ENCODE measurements around the gene CCNF.
"Not testable (repeated sequence)": the region's sequence is repeated elsewhere in the genome, so short reads cannot be mapped to it uniquely, and the experiment has no call there.

Gene CCNF

GRCh38 chr16:2429034-2429770 is at the start of gene CCNF:
Gene CCNF (plus strand): TSS chr16:2429447. CDS start chr16:2429482, 35 bp downstream.
- DNase-seq, result no peak

GRCh38 chr16:2383501-2383900 is 45.7 kb upstream of the CCNF start:
- no peak for DNase-seq

GRCh38 chr16:2384426-2384825 is 44.8 kb upstream of the CCNF start:
- no peak for DNase-seq

- DNase-seq, result no peak
These were observed 43.9 kb upstream of the CCNF start for GRCh38 chr16:2385190-2385836.

- DNase-seq, result not testable (repeated sequence)
These were observed 43.3 kb upstream of the CCNF start for GRCh38 chr16:2385982-2386381.

- DNase-seq, result no peak
These were observed 42.3 kb upstream of the CCNF start for GRCh38 chr16:2386990-2387389.

- DNase-seq, result no peak
These were observed 40.9 kb upstream of the CCNF start for GRCh38 chr16:2388139-2388874.

- DNase-seq, result no peak
These were observed 40.3 kb upstream of the CCNF start for GRCh38 chr16:2388875-2389433.

GRCh38 chr16:2392025-2392424 is 37.2 kb upstream of the CCNF start:
- no peak for DNase-seq

- no peak for DNase-seq
These were observed 30.7 kb upstream of the CCNF start for GRCh38 chr16:2398520-2398919.

- no peak for DNase-seq
These were observed 25.1 kb upstream of the CCNF start for GRCh38 chr16:2404099-2404498.

GRCh38 chr16:2415085-2415484 is 14.2 kb upstream of the CCNF start:
- no peak for DNase-seq

- DNase-seq, result no peak
These were observed 9.2 kb upstream of the CCNF start for GRCh38 chr16:2420035-2420434.

GRCh38 chr16:2422123-2422867 is 7.0 kb upstream of the CCNF start:
- no peak for DNase-seq

GRCh38 chr16:2424061-2425007 is 4.9 kb upstream of the CCNF start:
- DNase-seq, result no peak

GRCh38 chr16:2425008-2425518 is 4.2 kb upstream of the CCNF start:
- DNase-seq, result no peak

- DNase-seq, result no peak
These were observed 3.3 kb upstream of the CCNF start for GRCh38 chr16:2425825-2426430.

- DNase-seq, result no peak
These were observed 2.3 kb upstream of the CCNF start for GRCh38 chr16:2426941-2427361.

- no peak for DNase-seq
These were observed 1.7 kb upstream of the CCNF start for GRCh38 chr16:2427526-2427925.

GRCh38 chr16:2428051-2428783 is 1.0 kb upstream of the CCNF start:
- no peak for DNase-seq

GRCh38 chr16:2428784-2429033 is 538 bp upstream of the CCNF start:
- no peak for DNase-seq
